Anterior cingulate cortex (tissue), 58 donors: ENCODE results near the gene AQP1.

Source experiments
- DNase-seq, 58 donors: peaks; one replicate each; lab custom pipeline; 2025; lab: John Stamatoyannopoulos, UW

AQP1 gene

GRCh38 chr7:30932562-30932961 lies 20.9 kb downstream of the AQP1 start:
- no peak for DNase-seq

- DNase-seq, result no peak
Measured at GRCh38 chr7:30933124-30933974, 21.7 kb downstream of the AQP1 start.

GRCh38 chr7:30934225-30934624 lies 22.6 kb downstream of the AQP1 start:
- no peak for DNase-seq

- no peak for DNase-seq
Measured at GRCh38 chr7:30934732-30935568, 23.3 kb downstream of the AQP1 start.

GRCh38 chr7:30935569-30935877 lies 23.9 kb downstream of the AQP1 start:
- no peak for DNase-seq

GRCh38 chr7:30936650-30937245 lies 25.1 kb downstream of the AQP1 start:
- DNase-seq, result no peak

- DNase-seq, result no peak
Measured at GRCh38 chr7:30937416-30937815, 25.8 kb downstream of the AQP1 start.

- peak in 44 of 58 donors; percentile 14 to 74 (median 38) for DNase-seq
Measured at GRCh38 chr7:30938435-30939316, 27.0 kb downstream of the AQP1 start.

- no peak for DNase-seq
Measured at GRCh38 chr7:30941582-30942323, 30.1 kb downstream of the AQP1 start.

GRCh38 chr7:30950197-30950596 lies 38.5 kb downstream of the AQP1 start:
- DNase-seq, result no peak

GRCh38 chr7:30954914-30955313 lies 43.3 kb downstream of the AQP1 start:
- no peak for DNase-seq

GRCh38 chr7:30956704-30957103 lies 45.1 kb downstream of the AQP1 start:
- no peak for DNase-seq

GRCh38 chr7:30963842-30964241 lies 52.2 kb downstream of the AQP1 start, which contains the start of gene GHRHR:
Gene GHRHR (plus strand): TSS chr7:30963953. CDS start chr7:30964069, 116 bp downstream.
- no peak for DNase-seq

GRCh38 chr7:30965372-30965771 lies 53.7 kb downstream of the AQP1 start:
- peak in 1 of 58 donors; percentile 4 for DNase-seq

GRCh38 chr7:30965883-30966282 lies 54.2 kb downstream of the AQP1 start:
- no peak for DNase-seq

GRCh38 chr7:30968294-30968693 lies 56.6 kb downstream of the AQP1 start:
- no peak for DNase-seq

- no peak for DNase-seq
Measured at GRCh38 chr7:30968747-30969603, 57.3 kb downstream of the AQP1 start.

GRCh38 chr7:30969604-30969970 lies 57.9 kb downstream of the AQP1 start:
- no peak for DNase-seq

- no peak for DNase-seq
Measured at GRCh38 chr7:30970074-30970473, 58.4 kb downstream of the AQP1 start.
